Measurements from ENCODE around the gene ZCCHC7. TPM values are rescaled to one million over a fixed set of nuclear protein-coding genes. Genes with fewer than 3 reads are reported as not detected.

The ZCCHC7 gene
- total RNA-seq, 1 experiment from 2014 or later: 10.2 TPM

DNA sequence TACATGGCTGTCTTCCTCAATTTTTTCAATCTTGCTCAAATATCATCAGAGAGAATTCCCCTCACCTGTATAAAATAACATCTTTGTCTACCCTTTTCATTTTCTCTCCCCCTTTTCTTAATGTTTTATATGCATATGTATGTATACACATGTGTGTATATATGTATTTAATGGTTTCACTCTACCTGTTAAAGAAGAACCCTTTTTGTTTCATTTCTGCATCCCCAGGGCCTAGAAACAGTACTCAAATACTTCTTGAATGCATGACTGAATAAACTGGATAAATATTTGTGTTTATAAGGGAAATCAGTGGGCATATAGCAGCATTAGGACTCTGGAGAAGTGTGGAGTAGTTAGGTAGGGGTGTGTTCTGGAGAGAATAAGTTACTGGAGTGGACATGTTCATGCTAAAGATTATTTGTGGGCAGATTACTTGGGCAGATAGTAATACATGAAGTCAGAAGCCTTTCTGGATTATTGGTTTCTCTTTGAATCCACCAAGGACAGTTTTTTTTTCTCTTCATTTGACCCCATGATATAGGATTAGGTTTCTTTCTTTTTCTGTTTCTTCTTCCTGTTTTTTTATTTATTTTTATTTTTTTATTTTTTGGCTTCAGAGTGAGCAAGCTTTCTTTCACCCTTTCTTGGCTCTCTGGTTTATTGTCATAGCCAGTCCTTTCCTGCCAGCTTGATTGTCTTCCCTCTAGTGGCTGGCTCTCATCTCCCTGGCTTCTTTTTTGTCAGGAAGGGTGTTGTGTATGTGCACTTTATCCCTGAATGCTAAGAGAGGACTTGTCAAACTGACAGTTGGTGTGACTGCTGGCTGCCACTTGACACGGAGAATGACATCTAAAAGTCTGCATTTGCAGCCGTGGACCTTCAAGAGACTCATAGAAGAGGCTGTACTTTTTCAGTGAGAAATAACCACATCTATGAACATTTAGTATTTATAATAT lies 89.3 kb downstream of the ZCCHC7 start:
- no peak for DNase-seq (ENCODE audit: low read depth)

DNA sequence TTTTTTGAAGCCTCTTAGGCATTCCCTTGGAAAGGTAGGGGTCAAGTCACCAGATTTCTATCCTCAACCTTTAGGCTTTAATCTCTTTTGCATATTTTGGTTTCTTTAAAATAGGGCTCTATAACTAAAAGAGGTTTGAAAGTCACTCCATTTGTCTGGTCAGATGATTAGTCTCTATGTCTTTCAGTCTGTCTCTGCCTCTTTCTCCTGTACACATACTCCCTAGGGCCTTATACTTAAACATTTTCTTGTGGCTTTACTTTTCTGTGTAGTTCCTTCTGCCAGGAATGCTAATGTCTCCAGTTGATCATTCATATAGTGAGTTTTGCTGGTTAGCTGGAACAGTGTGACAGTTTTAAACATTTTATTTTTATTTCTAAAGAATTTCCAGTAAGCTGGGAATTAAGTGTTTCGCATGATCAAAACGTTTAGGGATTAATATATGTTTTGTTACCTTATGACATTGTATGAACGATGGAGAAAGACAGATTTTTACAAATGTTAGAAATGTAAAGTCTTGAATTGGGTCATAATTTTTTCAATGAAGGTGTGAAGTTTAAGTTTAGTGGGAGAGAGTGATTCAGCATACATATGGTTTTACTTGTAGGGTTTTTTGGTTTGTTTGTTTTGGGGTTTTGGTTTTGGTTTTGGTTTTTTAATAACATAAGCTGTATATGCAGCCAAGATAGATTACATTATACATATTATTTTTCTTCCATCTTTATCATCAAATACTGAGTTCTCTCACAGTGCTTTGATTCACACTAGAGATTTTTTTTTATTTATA lies 90.6 kb downstream of the ZCCHC7 start:
- no peak for DNase-seq (ENCODE audit: low read depth)

DNA sequence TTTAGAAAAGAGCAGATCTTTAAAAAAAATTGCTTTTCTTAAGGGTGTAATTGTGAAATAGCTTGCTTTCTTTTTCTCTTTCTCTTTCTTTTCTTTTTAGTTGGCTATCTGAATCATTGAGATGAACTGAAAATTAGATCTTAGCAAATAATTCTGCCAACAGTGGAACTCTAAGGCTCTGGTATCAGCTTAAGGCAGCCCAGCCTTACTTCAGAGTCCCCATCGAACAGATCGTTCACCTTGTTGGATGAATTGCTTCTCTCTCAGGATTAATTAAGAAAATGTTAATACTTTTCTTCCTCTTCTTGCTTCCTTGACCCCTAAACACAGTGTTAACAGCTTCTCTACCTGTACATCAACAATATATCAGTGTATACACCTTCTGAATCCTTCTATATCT lies 92.1 kb downstream of the ZCCHC7 start:
- DNase-seq (ENCODE audit: low read depth): no peak

DNA sequence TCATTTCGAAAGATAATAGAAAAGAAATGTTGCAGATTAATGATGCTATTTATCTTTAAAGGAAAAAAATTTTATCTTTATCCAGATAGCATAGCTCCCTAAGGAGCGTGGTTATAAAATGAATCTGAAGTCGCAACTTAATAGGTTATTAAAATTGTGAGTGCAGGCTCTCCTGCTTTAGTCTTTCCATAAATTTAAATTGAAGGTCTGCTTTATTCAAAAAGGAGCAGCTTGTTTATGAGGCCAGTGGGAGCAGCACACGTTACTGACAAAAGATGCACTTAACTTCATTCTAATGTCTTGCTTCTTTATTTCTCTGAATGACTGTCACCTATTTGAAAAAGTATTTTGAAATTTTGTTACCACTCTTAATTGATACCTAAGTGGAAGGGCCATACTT lies 95.0 kb downstream of the ZCCHC7 start:
- DNase-seq (ENCODE audit: low read depth): no peak

DNA sequence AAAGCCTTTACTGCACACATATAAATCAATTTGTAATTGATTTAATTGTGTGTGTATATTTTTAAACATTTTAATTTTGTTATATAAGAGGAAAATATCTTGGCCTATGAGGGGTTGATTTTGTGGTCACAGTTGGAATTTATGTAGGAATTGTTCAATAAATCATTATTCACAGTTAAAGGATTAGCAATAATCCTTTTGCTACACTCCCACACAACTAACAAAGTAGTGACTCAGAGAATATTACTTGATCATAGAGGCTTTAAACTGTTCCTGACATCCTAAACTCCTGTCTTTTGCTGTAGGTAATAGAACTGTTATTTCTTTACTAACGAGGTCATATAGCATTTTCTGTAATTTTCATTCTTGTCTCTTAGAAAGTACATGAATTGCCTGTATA lies 95.5 kb downstream of the ZCCHC7 start:
- peak; percentile 31 for DNase-seq (ENCODE audit: low read depth)

DNA sequence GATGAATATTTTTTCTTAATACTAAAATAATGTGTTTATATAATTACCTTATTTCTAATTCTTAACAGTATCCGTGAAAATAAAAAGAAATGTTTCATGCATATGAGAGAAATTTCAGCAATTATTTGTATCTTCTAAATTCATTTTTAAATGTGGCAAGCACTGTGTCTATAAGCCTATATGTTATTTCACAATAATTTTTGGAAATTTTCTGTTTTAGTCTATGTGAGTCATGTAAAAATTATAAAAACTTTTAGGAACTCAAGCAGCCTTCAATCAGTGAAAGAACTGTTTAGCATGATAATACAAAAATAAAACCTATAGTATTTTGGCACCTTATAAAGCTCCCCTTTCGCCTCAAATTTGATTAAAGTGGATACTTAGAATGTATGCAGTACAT lies 96.8 kb downstream of the ZCCHC7 start:
- DNase-seq (ENCODE audit: low read depth): no peak

DNA sequence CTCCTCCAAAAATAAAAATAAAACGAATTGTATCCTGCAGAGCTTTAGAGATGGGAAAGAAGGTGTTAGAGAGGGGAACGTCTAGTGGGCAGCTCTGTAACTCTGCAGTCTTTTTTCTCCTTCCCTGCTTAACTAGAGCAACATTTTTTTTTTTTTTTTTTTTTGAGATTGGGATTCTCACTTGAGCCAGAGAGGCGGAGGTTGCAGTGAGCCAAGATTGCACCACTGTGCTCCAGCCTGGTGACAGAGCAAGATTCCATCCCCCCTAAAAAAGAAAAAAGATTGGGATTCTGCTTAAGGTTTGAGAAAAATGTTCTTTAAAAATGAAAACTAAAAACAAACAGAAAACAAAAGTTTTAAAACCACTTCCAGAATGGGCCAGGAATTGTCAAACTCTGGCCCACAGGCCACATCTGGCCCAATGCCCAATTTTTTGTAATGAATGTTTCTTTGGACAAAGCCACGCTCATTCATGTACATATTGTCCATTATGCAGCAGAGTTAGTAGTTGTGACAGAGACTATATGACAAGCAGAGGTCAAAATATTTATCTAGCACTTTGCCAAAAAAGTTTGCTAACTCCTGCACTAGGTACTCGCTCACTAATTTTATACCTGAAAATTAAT lies 98.5 kb downstream of the ZCCHC7 start:
- DNase-seq (ENCODE audit: low read depth): no peak

DNA sequence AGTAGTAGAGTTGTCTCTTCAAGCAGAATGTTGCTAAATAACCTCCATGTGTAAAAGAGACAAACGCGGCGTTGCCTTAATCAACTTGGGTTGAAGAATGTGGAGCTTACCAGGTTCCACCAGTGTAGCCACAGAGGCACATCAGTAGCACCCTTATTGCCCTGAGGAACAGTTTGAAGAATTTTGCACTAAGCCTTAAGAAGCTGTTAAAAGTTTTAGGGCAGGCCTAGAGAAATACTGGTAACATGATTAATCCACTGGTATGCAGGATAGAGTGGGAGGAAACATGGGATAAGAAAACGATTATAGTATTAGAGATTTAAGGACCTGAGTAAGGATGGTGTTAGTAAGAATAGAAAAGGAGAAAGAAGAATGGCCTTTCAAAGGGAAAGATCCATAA lies 100.6 kb downstream of the ZCCHC7 start:
- peak; percentile 21 for DNase-seq (ENCODE audit: low read depth)

DNA sequence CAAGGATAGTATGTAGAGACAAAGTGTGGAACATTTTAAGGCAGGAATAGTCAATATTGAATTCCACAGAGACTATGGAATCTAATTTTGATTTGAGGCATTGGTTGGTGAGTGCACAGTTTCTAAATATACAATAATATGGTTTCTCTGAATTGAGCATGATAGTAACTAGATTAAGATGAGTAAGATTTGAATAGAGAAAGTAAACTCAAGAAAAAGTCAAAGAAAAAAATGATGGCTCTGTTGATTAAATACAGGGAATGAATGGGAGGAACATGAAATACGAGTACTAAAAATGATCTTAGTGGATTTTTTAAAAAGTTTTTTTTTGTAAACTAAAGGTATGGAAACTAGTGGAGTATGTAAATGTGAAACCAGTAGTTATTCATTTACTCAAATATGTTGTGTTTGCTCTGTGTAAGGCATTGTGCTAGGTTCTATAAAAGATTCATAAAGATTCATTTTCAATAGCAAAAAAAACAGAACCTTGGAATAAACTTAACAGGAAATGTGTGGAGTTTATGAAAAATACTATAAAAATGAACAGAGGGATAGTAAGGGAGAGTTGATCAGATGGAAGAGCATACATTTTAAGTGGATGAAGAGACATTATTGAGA lies 101.2 kb downstream of the ZCCHC7 start:
- no peak for DNase-seq (ENCODE audit: low read depth)

DNA sequence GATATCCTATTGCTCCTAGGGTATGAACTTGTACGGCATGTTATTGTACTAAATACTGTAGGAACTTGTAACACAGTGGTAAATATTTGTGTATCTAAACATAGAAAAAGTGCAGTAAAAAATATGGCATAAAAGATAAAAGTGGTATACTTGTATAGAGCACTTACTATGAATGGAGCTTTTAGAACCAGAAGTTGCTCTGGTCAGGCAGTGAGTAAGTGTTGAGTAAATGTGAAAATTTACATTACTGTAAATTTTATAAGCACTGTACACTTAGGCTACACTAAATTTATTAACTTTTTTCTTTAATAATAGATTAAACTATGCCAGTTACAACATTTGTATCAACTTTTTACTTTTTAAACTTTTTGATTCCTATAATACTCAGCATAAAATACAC lies 109.1 kb downstream of the ZCCHC7 start:
- no peak for DNase-seq (ENCODE audit: low read depth)

DNA sequence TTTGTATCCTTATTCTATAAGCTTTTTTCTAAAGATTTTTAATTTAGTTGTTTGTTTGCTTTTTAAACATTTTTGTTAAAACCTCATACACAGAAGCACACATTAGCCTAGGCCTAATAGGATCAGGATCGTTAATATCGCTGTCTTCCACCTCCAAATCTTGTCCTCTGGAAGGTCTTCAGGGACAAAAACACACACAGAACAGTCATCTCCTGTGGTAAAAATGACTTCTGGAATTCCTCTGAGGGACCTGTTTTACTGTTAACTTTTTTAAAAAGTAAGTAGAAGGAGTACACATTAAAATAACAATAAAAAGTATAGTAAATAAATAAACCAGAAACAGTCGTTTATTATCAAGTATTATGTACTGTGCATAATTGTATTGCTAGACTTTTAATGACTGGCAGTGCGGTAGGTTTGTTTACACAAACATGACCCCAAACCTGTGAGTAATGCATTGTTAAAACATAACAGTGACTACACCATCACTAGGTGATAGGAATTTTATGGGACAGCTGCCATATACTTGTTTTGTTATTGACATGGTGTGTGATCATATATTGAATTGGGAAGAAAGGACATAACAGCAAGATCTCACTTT lies 109.6 kb downstream of the ZCCHC7 start:
- DNase-seq (ENCODE audit: low read depth): peak; percentile 69

DNA sequence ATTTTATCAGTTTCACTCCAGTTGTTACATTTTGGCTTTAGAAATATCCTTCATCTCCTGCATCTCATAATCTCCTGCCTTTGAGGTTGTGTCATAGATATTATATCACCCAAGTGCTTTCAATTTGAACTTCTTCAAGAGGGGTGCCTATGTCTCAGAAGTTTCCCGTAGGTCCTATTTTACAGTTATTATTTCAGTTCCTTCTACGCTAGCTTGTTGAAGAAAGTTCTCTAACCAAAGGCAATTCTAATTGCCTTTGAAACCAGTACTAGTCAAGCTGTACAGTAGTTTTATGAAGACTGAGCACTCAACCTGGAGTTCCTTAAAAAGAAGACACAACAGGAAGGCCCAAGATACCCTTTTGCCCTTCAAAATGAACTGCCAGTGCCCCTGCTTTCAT lies 116.4 kb downstream of the ZCCHC7 start:
- DNase-seq (ENCODE audit: low read depth): no peak

DNA sequence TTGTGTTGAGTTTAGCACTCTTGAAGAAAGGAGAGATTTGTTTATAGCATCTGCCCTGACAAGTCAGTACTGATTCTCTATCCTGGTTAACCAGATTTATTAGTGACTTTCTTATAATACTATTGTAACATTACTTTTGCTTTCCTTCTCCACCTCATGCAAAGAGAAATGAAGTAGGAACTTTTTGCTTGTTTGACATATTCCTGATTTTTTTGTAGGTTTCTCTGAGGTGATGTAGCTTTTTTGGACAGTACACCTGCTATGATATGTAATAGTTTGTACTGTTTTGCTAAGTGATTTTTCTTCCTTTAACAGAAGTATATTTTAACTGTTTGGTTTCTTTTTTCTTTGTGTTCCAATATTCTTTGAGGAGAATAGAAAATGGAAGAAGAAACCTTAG lies 117.7 kb downstream of the ZCCHC7 start:
- no peak for DNase-seq (ENCODE audit: low read depth)

DNA sequence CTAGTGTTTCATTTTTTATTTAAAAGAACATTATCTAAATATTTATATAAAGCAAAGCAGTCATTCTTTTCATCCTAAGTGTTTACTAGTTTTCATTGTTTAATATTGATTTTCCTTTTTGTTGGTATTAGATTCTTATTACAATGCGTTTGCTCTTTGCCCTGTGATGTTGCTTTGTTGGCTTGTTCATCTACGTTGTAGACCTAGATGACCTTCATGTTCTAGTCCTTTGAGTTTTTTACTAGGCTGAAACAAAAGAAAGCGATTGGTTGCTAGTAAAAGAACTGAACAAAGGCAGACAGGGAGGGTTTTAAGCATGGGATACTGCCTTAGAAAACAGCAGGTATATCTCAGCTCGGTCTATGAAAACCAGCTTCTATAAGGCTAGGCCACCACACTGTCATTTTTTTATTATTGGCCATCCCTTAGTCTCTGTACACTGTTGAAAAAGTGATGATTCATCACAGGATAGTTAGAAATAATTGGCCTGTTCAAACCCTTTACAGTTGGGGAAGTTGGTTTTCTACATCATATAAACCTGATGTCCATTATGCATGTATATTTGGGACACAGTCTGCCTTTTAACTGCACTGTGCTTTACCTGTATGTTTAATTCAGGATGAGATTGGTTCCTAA lies 119.0 kb downstream of the ZCCHC7 start:
- peak; percentile 5 for DNase-seq (ENCODE audit: low read depth)

DNA sequence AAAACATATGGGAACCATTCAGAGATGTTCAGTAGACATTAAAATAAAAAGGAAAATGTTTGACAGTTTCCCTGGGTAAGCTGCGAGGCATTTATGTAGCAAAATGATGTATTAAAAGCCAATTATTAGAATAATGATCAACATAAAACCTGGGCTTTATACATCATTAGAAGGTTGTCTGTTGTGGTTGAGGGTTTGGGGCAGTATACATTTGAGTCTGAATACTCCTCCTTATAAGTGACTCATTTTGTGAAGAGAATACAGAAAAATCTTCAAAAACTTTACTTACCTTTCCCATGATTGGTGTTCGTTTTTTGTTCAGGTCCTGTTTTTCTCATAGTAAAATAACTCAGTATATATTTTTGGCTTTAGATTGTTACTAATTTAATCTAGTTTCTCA lies 119.5 kb downstream of the ZCCHC7 start:
- no peak for DNase-seq (ENCODE audit: low read depth)

DNA sequence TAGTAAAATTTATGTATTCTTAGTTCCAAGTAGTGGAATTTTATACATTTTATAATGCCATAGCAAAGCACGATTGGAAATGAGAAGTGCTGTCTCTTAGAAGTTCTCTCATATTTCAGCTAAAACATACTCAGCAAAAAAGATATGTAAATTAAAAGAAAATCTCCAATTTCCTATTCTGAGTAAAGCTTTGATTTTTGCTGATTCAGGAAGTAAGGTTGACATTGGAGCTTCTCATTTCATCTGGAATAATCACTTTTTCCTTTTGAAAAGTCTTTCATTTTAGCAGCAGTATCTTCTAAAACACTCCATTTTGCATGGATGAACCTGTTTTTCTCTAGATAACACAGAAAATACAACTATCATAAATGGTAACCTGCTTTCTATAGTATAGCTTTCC lies 121.0 kb downstream of the ZCCHC7 start:
- no peak for DNase-seq (ENCODE audit: low read depth)

DNA sequence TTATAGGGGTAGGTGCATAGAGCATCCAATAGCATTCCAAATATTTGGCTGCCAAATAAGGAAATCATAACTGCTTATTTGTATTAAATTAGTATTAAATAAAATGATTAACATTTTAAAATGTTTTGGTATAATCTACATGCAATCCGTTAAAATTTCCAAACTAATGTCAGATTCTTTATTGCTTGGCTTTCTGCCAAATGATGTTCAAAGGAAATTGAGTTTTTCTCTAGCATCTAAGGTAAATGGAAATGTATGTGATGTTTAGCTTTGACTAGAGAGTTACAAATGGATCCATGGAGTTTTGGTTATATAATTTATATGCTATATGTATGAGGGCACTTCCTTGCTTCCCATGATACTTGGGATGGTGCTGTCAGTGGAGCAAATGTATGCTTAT lies 121.7 kb downstream of the ZCCHC7 start:
- DNase-seq (ENCODE audit: low read depth): no peak

DNA sequence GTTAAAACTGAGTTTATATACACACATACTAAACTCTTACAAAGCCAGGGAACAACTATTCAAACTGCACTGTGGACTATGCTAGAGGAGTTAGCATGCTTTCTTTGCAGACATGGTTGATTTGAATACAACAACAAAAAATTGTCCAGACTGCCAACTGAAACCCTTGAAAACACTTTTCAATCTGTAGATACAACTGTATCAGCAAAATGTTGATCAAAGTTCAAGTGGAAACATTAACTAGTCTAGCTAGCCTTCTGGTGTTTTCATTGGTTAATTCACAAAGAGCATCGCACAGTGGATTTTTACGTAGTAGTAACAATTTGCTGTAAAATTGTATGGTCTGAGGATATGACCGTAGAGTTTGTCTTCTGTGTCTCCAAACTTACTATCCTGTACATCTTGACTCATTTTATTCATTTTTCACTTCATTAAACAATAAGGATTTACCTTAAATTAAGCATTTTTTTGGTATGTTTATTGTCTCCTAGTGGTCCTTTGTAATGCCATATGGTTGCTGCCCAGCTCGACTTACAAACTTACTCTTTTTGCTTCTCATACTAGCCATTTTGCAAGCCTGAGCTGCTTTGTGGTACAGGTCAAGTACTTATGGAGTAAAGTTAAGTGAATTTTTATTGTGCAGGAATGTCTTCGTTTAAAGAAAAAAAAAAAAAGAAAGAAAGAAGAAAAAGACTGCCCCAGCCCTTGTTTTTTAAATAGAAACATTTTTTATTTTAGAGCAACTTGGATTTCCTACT lies 123.4 kb downstream of the ZCCHC7 start:
- DNase-seq (ENCODE audit: low read depth): no peak

DNA sequence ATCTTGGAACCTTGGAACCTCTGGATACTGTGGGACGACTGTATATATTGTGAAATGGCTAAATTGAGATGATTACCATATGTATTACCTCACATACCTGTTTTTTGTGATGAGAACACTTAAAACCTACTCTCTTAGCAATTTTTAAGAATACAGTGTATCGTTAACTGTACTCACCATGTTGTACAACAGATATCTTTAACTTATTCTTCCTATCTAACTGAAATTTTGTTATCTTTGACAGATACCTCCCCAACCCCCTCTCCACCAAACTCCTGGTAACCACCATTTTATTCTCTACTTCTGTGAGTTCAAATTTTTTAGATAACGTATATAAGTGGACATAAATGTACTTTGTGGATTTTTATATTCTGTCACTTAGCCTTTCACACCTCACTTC lies 126.5 kb downstream of the ZCCHC7 start:
- DNase-seq (ENCODE audit: low read depth): no peak

DNA sequence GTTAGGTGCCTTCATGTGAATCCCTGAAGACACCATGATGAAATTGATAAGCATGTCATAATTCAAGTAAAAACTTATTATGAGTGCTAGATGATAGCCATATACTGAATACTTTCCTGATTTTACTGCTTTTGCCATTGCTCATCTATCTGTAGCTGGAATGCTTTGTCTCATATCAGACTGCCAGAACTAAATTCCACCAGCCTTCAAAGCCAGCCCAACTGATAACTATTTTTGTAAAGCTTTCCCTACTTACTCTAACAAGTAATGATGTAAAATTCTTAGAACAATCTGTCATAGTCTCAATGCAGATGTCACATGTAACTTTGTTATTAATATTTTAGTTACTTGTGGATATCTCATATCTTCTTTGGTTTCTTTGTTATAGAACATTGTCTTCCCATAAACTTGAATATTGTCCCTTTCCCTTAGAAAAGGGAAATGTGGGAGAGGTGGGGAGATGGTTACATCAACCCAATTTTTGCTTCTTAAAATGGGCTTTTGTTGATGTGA lies 128.3 kb downstream of the ZCCHC7 start:
- DNase-seq (ENCODE audit: low read depth): no peak
